Cardiac muscle cell (in vitro differentiated cells and primary cell): ENCODE data around the gene CFAP99. TPM values are rescaled to one million over a fixed set of nuclear protein-coding genes. Genes with fewer than 3 reads are reported as not detected.

Experiments
- DNase-seq, 2 donors: peaks; one replicate each; pipeline versions ENCODE4 v3.0.0 to v3.0.0-alpha.2; 2010 to 2017; ENCODE audit warnings: low read depth in 1 of 2, low spot score in 1 of 2
- H3K27ac ChIP-seq: fragments of 200-600 bp; sonication (generic); 2 replicates; pipeline ENCODE4 v1.5.1; 2016
- H3K27me3 ChIP-seq: fragments of 200-600 bp; sonication (generic); 2 replicates; pipeline ENCODE4 v1.6.0; 2016; ENCODE audit warnings: control low read depth
- H3K36me3 ChIP-seq: fragments of 200-600 bp; sonication (generic); 2 replicates; pipeline ENCODE4 v1.5.1; 2016; ENCODE audit warnings: control low read depth
- H3K4me1 ChIP-seq: fragments of 200-600 bp; sonication (generic); 2 replicates; pipeline ENCODE4 v1.8.1; 2017; ENCODE audit warnings: low read depth, mild to moderate bottlenecking, mixed run types
- H3K4me3 ChIP-seq: fragments of 200-600 bp; sonication (generic); 2 replicates; pipeline ENCODE4 v1.5.1; 2016; ENCODE audit warnings: mild to moderate bottlenecking
- H3K9me3 ChIP-seq: fragments of 200-600 bp; sonication (generic); 2 replicates; pipeline ENCODE4 v1.5.1; 2017; ENCODE audit warnings: low read depth, mild to moderate bottlenecking, control low read depth
- CTCF ChIP-seq: IDR thresholded peaks from 2 replicates; pipeline ENCODE4 v1.5.1; 2012; ENCODE audit warnings: low read depth, mild to moderate bottlenecking, low read length
- polyA plus RNA-seq: library from polyadenylated mRNA; unstranded; fragments of >200 nt; fragmentation: Nextera tagmentation; extraction: Ambion mirVana; gene quantifications from 2 replicates; pipeline ENCODE4 v1.2.1, GENCODE V29; 2016
- total RNA-seq: library from RNA; depleted of rRNA; stranded (reverse); fragments of >200 nt; gene quantifications from 2 replicates; pipeline ENCODE4 v1.2.3, GENCODE V29; 2016

CFAP99 gene
- total and polyA plus RNA-seq, 2 experiments from 2014 or later = 0.10 TPM; not detected in 1

GRCh38 chr4:2383760-2384159, 35.0 kb upstream of the CFAP99 start:
- no peaks in the 10 kb centered on the region for H3K27me3 ChIP-seq
- no peak for DNase-seq
- no peak overlapping the region for H3K27ac ChIP-seq
- H3K36me3 ChIP-seq = no peaks in the 10 kb centered on the region
- no peak for TF ChIP-seq CTCF
- H3K4me3 ChIP-seq = no peak overlapping the region
- no peaks in the 10 kb centered on the region for H3K9me3 ChIP-seq
- peaks cover 4% of the 10 kb centered on the region for H3K4me1 ChIP-seq

GRCh38 chr4:2384245-2384644, 34.5 kb upstream of the CFAP99 start:
- Histone ChIP-seq H3K4me3 (no peak overlapping the region), H3K9me3 (no peaks in the 10 kb centered on the region), H3K27me3 (no peaks in the 10 kb centered on the region), H3K36me3 (no peaks in the 10 kb centered on the region), H3K27ac (no peak overlapping the region), H3K4me1 (peaks cover 4% of the 10 kb centered on the region)
- DNase-seq = peak in 1 of 2 donors; percentile 17
- TF ChIP-seq CTCF = no peak

GRCh38 chr4:2385516-2385915, 33.2 kb upstream of the CFAP99 start:
- no peak overlapping the region for H3K4me3 ChIP-seq
- H3K4me1 ChIP-seq = peaks cover 4% of the 10 kb centered on the region
- H3K36me3 ChIP-seq = no peaks in the 10 kb centered on the region
- no peak overlapping the region for H3K27ac ChIP-seq
- H3K9me3 ChIP-seq = no peaks in the 10 kb centered on the region
- H3K27me3 ChIP-seq = no peaks in the 10 kb centered on the region
- DNase-seq = no peak
- no peak for TF ChIP-seq CTCF

GRCh38 chr4:2386717-2387116, 32.0 kb upstream of the CFAP99 start:
- Histone ChIP-seq H3K27ac (no peak overlapping the region), H3K4me3 (no peak overlapping the region), H3K4me1 (peaks cover 4% of the 10 kb centered on the region), H3K9me3 (no peaks in the 10 kb centered on the region), H3K27me3 (no peaks in the 10 kb centered on the region), H3K36me3 (no peaks in the 10 kb centered on the region)
- no peak for DNase-seq
- no peak for TF ChIP-seq CTCF

- H3K27ac ChIP-seq = no peak overlapping the region
- no peaks in the 10 kb centered on the region for H3K9me3 ChIP-seq
- H3K36me3 ChIP-seq = no peaks in the 10 kb centered on the region
- no peak overlapping the region for H3K4me3 ChIP-seq
- H3K4me1 ChIP-seq = peaks cover 4% of the 10 kb centered on the region
- H3K27me3 ChIP-seq = no peaks in the 10 kb centered on the region
- no peak for TF ChIP-seq CTCF
- no peak for DNase-seq
Measured at GRCh38 chr4:2387218-2387617, 31.5 kb upstream of the CFAP99 start.

GRCh38 chr4:2387829-2388228, 30.9 kb upstream of the CFAP99 start:
- Histone ChIP-seq H3K27ac (no peak overlapping the region), H3K9me3 (no peaks in the 10 kb centered on the region), H3K36me3 (no peaks in the 10 kb centered on the region), H3K4me3 (no peak overlapping the region), H3K4me1 (peaks cover 4% of the 10 kb centered on the region), H3K27me3 (no peaks in the 10 kb centered on the region)
- TF ChIP-seq CTCF = no peak
- no peak for DNase-seq
